Fibroblast of villous mesenchyme (primary cell): ENCODE data around the gene PRND. TPM values are rescaled to one million over a fixed set of nuclear protein-coding genes. Genes with fewer than 3 reads are reported as not detected.

ENCODE experiments used
- DNase-seq: peaks from one replicate; pipeline ENCODE4 v3.0.0-alpha.2; 2010; ENCODE audit warnings: low read depth
- H3K4me3 ChIP-seq: 2 replicates; pipeline ENCODE4 v1.5.1; 2011; ENCODE audit warnings: low read depth, mild to moderate bottlenecking, low read length
- total RNA-seq: library from RNA; depleted of rRNA; stranded (reverse); fragments of >200 nt; gene quantifications from 2 replicates; pipeline ENCODE4 v1.2.3, GENCODE V29; 2012
- TF ChIP-seq, protein P1 (sequence below): IDR thresholded peaks from 2 replicates; pipeline ENCODE4 v1.5.1; 2012; ENCODE audit warnings: low read depth, mild to moderate bottlenecking, low read length; ENCODE audit not compliant: insufficient read depth

The PRND gene
- total RNA-seq, 1 donor: not detected

DNA sequence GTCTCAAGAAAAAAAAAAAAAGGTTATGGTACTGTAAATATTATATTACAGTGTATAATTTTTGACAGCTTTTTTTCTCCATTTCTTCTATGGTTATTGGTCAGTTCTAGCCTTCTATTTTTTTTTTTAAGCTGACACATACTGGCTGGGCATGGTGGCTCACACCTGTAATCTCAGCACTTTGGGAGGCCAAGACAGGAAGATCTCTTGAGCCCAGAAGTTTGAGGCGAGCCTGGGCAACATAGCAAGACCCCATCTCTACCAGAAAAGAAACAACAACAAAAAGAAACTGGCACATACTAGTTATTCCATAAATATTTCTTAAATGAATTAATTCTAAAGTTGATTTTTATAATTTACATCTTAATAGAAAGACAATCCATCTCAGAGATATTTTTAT lies 27.6 kb upstream of the PRND start:
- TF ChIP-seq, protein P1, sequence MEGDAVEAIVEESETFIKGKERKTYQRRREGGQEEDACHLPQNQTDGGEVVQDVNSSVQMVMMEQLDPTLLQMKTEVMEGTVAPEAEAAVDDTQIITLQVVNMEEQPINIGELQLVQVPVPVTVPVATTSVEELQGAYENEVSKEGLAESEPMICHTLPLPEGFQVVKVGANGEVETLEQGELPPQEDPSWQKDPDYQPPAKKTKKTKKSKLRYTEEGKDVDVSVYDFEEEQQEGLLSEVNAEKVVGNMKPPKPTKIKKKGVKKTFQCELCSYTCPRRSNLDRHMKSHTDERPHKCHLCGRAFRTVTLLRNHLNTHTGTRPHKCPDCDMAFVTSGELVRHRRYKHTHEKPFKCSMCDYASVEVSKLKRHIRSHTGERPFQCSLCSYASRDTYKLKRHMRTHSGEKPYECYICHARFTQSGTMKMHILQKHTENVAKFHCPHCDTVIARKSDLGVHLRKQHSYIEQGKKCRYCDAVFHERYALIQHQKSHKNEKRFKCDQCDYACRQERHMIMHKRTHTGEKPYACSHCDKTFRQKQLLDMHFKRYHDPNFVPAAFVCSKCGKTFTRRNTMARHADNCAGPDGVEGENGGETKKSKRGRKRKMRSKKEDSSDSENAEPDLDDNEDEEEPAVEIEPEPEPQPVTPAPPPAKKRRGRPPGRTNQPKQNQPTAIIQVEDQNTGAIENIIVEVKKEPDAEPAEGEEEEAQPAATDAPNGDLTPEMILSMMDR: no peak
- H3K4me3 ChIP-seq: no peak overlapping the region
- DNase-seq: no peak

DNA sequence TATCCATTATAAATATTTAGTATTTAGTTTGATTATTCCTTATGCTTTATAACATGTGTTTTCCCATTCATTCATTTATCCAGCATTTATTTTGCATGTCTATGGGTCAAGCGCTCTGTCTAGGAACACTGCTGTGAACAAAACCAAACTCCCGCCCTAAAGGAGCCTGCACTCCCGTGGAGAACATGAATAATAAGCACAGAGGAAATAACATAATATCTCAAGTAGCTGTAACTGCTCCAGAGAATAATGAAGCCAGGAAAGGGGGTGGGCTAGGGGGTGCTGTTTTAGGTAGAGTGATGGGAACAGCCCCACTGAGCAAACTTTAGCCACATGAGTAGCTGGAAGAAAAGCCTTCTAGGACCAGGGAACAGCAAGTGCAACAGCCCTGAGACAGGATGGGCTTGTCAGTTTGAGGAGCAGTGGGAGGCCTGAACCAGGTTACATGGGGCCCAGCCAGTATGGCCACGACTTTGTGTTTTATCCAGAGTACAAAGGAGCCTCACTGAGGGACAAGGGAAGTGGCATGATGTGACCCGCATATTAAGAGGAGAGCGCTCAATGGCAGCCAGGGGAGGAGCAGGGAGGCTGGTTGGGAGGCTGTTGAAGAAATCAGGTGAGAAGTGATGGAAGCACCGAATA lies 24.4 kb upstream of the PRND start:
- TF ChIP-seq, protein P1: no peak
- no peak for DNase-seq
- no peak overlapping the region for H3K4me3 ChIP-seq

DNA sequence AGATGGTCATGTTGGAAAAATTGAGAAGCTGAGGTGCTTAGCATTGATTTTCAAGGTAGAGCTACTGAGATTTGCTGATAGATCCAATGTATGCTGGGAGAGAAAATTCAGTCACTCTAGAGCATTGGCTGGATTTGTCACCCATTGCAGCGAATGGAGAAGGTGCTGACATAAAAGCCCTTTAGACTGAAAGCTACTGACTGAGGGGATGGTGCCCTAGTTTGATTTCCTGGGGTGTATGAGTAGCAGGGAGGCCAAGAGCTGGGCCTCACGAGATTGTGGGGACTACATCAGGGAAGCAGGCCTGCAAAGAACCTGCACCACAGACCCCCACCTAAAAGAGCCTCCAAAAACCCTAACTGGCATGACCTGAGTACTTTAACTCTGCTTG lies 23.9 kb upstream of the PRND start:
- no peak overlapping the region for H3K4me3 ChIP-seq
- DNase-seq: no peak
- TF ChIP-seq, protein P1: no peak

DNA sequence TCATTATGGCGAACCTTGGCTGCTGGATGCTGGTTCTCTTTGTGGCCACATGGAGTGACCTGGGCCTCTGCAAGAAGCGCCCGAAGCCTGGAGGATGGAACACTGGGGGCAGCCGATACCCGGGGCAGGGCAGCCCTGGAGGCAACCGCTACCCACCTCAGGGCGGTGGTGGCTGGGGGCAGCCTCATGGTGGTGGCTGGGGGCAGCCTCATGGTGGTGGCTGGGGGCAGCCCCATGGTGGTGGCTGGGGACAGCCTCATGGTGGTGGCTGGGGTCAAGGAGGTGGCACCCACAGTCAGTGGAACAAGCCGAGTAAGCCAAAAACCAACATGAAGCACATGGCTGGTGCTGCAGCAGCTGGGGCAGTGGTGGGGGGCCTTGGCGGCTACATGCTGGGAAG lies 22.5 kb upstream of the PRND start:
- TF ChIP-seq, protein P1: no peak
- no peak overlapping the region for H3K4me3 ChIP-seq
- no peak for DNase-seq

DNA sequence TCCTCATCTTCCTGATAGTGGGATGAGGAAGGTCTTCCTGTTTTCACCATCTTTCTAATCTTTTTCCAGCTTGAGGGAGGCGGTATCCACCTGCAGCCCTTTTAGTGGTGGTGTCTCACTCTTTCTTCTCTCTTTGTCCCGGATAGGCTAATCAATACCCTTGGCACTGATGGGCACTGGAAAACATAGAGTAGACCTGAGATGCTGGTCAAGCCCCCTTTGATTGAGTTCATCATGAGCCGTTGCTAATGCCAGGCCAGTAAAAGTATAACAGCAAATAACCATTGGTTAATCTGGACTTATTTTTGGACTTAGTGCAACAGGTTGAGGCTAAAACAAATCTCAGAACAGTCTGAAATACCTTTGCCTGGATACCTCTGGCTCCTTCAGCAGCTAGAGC lies 21.8 kb upstream of the PRND start:
- TF ChIP-seq, protein P1: no peak
- no peak for DNase-seq

DNA sequence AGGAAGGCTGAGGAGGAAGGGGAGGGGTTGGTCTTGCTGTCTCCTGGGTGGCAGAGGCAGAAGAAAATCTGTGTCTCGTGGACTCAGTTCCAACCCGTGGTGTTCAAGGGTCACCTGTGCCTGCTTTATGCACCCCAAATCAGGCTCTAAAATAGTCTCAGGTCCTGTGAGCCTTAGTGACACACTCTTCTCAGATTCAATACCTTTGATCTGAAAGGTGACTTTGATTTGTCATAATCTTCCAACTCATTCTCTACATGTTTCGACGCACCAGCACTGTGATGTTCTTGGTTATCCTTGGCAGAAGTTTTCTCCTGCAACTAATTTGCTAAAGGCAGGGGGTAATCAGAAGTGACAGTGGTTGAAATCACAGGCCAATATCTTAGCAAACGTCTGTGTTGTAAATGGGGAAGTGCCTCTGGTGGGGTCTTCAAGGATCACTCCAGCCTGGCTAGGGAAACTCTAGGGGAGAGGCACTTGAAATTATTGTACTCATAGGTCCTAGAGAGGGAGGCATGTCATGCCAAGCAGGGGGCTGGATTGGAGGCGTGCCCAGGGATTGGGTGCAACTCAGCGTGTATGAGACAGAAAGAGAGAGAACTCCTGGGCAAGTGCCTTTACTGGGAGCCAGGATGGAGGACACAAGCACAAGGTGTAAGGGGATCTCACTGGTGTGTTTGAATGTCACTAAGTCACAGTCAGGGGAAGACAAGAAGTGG lies 19.0 kb upstream of the PRND start:
- no peak for DNase-seq
- H3K4me3 ChIP-seq: no peak overlapping the region
- TF ChIP-seq, protein P1: no peak

More for the DNA sequence above, 21.8 kb upstream of the PRND start:
- H3K4me3 ChIP-seq: no peak overlapping the region
